Esophagus squamous epithelium (tissue), 5 donors: ENCODE measurements around the gene ITPRIP. TPM values are rescaled to one million over a fixed set of nuclear protein-coding genes. Genes with fewer than 3 reads are reported as not detected.

Source experiments
- DNase-seq: peaks from one replicate; lab custom pipeline; 2025; lab: John Stamatoyannopoulos, UW
- H3K27ac ChIP-seq, 4 donors: fragments of 200-600 bp; sonication (generic); one replicate each; pipeline ENCODE4 v1.5.1; 2016 to 2019; ENCODE audit warnings: mild to moderate bottlenecking in 1 of 4
- H3K27me3 ChIP-seq, 4 donors: fragments of 200-600 bp; sonication (generic); 1 replicate in 3 of 4; 2 replicates in 1 of 4; pipeline versions ENCODE4 v1.5.1 to v1.6.0; 2017 to 2021; ENCODE audit warnings: antibody characterized with exemption in 1 of 4
- H3K36me3 ChIP-seq, 3 donors: fragments of 200-600 bp; sonication (generic); one replicate each; pipeline ENCODE4 v1.5.1; 2016 to 2019
- H3K4me1 ChIP-seq, 3 donors: fragments of 200-600 bp; sonication (generic); one replicate each; pipeline ENCODE4 v1.5.1; 2017 to 2019
- H3K4me3 ChIP-seq, 4 donors: fragments of 200-600 bp; sonication (generic); 1 replicate in 3 of 4; 2 replicates in 1 of 4; pipeline ENCODE4 v1.5.1; 2016 to 2019; ENCODE audit warnings: mild to moderate bottlenecking in 2 of 4, moderate library complexity in 1 of 4
- H3K9me3 ChIP-seq, 3 donors: fragments of 200-600 bp; sonication (generic); one replicate each; pipeline ENCODE4 v1.5.1; 2016 to 2019
- CTCF ChIP-seq, 6 experiments: fragments of 450-650 bp in 4 of 6; fragments of 200-600 bp in 2 of 6; sonication (generic) in 2 of 6; IDR thresholded peaks; one replicate each; pipeline ENCODE4 v1.5.1; 2016 to 2019; ENCODE audit warnings: antibody characterized with exemption in 6 of 6, mild to moderate bottlenecking in 4 of 6, moderate library complexity in 4 of 6
- POLR2A ChIP-seq, 4 donors: fragments of 450-650 bp; IDR thresholded peaks; one replicate each; pipeline ENCODE4 v1.6.1; 2017; ENCODE audit warnings: antibody characterized with exemption in 4 of 4, mild to moderate bottlenecking in 4 of 4, moderate library complexity in 3 of 4
- WGBS, 2 donors: methylation state at CpG; one replicate each; pipeline ENCODE4 v1.1.5; 2018; 5-methylcytosine and 5-hydroxymethylcytosine counted together
- intact Hi-C: fragments of 100-400 bp; cut with DNase I; formaldehyde crosslinking; loops from one replicate; pipeline ENCODE4 v1.15.0; 2022
- total RNA-seq, 4 donors: library from RNA; depleted of rRNA; stranded (reverse); fragments of >200 nt; gene quantifications; one replicate each; pipeline ENCODE4 v1.1.0, GENCODE V29; 2016
- donor health status: DM: yes; HTN: yes; CAD: no.

ITPRIP gene
- total RNA-seq, 4 donors from 2014 or later = 37.6 to 61.6 (median 38.4) TPM

- Histone ChIP-seq H3K9me3 (no peaks in the 10 kb centered on the region), H3K27ac (peak overlapping the region; percentile 94 to 99 (median 99)), H3K27me3 (no peaks in the 10 kb centered on the region), H3K36me3 (peaks cover 0 to 17% (median 0%) of the 10 kb centered on the region in 3 donors), H3K4me1 (peaks cover 39 to 75% (median 53%) of the 10 kb centered on the region in 3 donors), H3K4me3 (peak overlapping the region; percentile 67 to 99 (median 98))
- intact Hi-C loops = no loop called here
- 10 to 13% methylated on average over 12 of the region's 12 CpGs for WGBS, 2 donors
- no peak for TF ChIP-seq CTCF (IDR thresholded peaks at IDR 0.05)
- TF ChIP-seq POLR2A (IDR thresholded peaks at IDR 0.05) = no peak
- DNase-seq = no peak
These were observed 1.3 kb downstream of the ITPRIP start for GRCh38 chr10:104336821-104337467.

- Histone ChIP-seq H3K9me3 (no peaks in the 10 kb centered on the region), H3K36me3 (peaks cover 0 to 17% (median 0%) of the 10 kb centered on the region in 3 donors), H3K27me3 (no peaks in the 10 kb centered on the region), H3K4me1 (peaks cover 56 to 89% (median 69%) of the 10 kb centered on the region in 3 donors), H3K4me3 (peak overlapping the region; percentile 1 to 99 (median 82)), H3K27ac (peak overlapping the region; percentile 94 to 99 (median 99))
- intact Hi-C loops = no loop called here
- TF ChIP-seq CTCF (IDR thresholded peaks at IDR 0.05) = no peak
- peak in 2 of 4 donors; percentile 23 to 37 for TF ChIP-seq POLR2A (IDR thresholded peaks at IDR 0.05)
- no peak for DNase-seq
- WGBS, 2 donors = 40 to 54% methylated on average over 11 to 13 of the region's 13 CpGs
These were observed 3.2 kb downstream of the ITPRIP start for GRCh38 chr10:104334965-104335650.

- Histone ChIP-seq H3K27me3 (no peaks in the 10 kb centered on the region), H3K9me3 (no peaks in the 10 kb centered on the region), H3K4me1 (peaks cover 61 to 89% (median 72%) of the 10 kb centered on the region in 3 donors), H3K36me3 (peaks cover 0 to 17% (median 0%) of the 10 kb centered on the region in 3 donors), H3K4me3 (peak overlapping the region in 3 of 4 donors; percentile 67 to 99 (median 98)), H3K27ac (peak overlapping the region; percentile 94 to 99 (median 99))
- 91 to 93% methylated on average over 6 of the region's 6 CpGs for WGBS, 2 donors
- TF ChIP-seq POLR2A (IDR thresholded peaks at IDR 0.05) = no peak
- no peak for TF ChIP-seq CTCF (IDR thresholded peaks at IDR 0.05)
- intact Hi-C loops = no loop called here
- DNase-seq = no peak
These were observed 3.7 kb downstream of the ITPRIP start for GRCh38 chr10:104334561-104334960.

GRCh38 chr10:104333728-104334373 lies 4.4 kb downstream of the ITPRIP start:
- Histone ChIP-seq H3K27ac (peak overlapping the region; percentile 84 to 99 (median 96)), H3K36me3 (peaks cover 0 to 17% (median 0%) of the 10 kb centered on the region in 3 donors), H3K9me3 (no peaks in the 10 kb centered on the region), H3K4me1 (peaks cover 63 to 89% (median 74%) of the 10 kb centered on the region in 3 donors), H3K27me3 (no peaks in the 10 kb centered on the region), H3K4me3 (peak overlapping the region in 3 of 4 donors; percentile 9 to 98 (median 67))
- TF ChIP-seq POLR2A (IDR thresholded peaks at IDR 0.05) = no peak
- TF ChIP-seq CTCF (IDR thresholded peaks at IDR 0.05) = no peak
- intact Hi-C loops = no loop called here
- no peak for DNase-seq
- 33 to 77% methylated on average over 4 to 8 of the region's 15 CpGs for WGBS, 2 donors
